ENCODE results near the gene SLC38A9.

The SLC38A9 gene

DNA sequence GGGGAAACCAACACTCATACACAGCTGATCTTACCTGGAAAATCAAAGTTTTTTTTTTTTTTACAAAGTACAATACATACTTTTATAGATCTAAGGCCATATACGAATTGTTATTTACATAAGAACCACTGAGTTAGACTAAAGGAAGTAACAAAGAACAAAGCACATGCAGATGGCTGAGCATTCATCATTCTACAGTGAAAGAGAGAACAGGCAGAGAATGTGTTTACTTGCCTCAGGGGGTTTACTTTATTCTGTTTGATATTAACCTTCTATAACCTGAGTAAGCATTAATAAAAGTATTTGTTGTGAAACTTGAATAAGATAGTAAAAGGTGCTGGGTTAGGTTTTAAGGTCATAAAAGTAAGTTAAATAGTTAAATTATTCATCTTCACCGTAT lies 54.7 kb downstream of the SLC38A9 start:
- no peak for DNase-seq (ENCODE audit: low read depth in 2 of 2)

- DNase-seq (ENCODE audit: low read depth in 2 of 2) = no peak
Observed at GRCh38 chr5:55650386-55650785, 61.7 kb downstream of the SLC38A9 start.

- no peak for DNase-seq (ENCODE audit: low read depth in 2 of 2)
Observed at GRCh38 chr5:55649963-55650362, 62.2 kb downstream of the SLC38A9 start.

DNA sequence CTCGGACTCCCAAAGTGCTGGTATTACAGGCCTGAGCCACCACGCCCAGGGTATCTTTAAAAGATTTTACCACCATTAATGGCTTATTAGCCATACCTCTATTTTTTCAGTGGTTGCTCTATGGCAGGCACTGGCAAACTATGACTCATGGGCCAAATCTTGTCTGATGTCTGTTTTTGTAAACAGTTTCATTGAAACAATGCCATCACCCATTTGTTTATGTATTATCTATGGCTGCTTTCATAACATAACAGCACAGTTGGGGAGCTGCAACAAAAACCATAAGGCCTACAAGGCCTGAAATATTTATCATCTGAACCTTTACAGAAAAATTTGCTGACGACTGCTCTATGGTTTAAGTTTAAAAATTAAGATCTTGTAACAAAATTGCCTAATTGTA lies 66.8 kb downstream of the SLC38A9 start:
- DNase-seq (ENCODE audit: low read depth in 2 of 2) = no peak

DNA sequence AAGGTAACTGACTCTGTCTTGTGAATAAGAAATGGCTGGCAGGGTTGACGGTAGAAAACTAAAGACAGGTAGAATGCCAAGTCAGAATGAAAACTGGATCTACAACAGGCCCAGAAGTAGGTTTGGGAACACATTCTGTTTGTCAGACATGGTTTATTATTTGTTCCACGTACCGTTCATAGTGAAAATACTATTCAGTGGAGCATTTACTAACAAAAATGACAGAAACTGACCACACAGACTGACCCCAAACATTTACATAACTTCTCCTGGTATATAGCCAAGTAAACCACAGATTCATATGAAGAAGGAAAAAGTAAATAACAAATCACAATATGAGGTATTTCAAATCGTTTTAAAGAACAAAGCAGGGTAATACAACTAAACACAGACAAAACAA lies 73.7 kb downstream of the SLC38A9 start:
- DNase-seq (ENCODE audit: low read depth in 2 of 2) = no peak

DNA sequence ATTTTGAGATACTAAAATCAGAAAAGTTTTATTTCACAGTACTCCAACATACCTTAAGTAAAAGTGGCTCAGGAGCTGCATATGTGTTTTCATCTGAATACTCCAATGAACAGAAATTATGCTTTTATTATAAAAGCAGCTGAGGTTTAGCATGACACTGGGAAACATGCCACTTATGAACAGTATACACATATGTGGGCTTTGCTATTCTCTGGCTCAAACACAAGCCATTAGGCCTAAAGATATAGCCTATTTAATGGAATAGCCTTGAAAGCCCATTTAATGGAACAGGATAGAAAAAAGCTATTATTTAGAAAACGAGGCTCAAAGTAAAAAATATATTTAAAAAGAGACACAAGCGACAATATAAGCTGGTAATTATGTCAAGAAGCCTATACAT lies 74.1 kb downstream of the SLC38A9 start:
- no peak for DNase-seq (ENCODE audit: low read depth in 2 of 2)

GRCh38 chr5:55636683-55637082 lies 75.4 kb downstream of the SLC38A9 start:
- DNase-seq (ENCODE audit: low read depth in 2 of 2) = no peak

DNA sequence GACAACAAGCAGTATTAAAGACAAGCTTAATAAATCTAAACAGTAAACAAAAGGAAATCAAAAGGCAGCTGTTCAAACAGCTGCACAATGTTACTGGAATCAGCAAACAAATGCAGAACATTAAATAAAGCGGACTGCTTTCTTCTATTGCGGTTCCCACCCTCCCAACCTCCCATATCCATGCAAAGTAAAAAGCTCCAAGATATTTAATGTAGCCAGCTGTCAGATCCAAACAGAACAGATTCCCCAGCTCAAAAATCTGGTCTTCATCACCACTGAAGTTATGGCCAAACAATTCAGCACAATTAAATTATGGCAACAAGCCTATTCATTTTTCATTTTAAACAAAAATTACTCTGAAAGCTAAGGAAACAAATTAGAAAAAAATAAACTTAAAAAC lies 75.9 kb downstream of the SLC38A9 start:
- no peak for DNase-seq (ENCODE audit: low read depth in 2 of 2)

- no peak for DNase-seq (ENCODE audit: low read depth in 2 of 2)
Observed at GRCh38 chr5:55634866-55635265, 77.3 kb downstream of the SLC38A9 start.

GRCh38 chr5:55634209-55634805 lies 77.8 kb downstream of the SLC38A9 start:
- no peak for DNase-seq (ENCODE audit: low read depth in 2 of 2)

DNA sequence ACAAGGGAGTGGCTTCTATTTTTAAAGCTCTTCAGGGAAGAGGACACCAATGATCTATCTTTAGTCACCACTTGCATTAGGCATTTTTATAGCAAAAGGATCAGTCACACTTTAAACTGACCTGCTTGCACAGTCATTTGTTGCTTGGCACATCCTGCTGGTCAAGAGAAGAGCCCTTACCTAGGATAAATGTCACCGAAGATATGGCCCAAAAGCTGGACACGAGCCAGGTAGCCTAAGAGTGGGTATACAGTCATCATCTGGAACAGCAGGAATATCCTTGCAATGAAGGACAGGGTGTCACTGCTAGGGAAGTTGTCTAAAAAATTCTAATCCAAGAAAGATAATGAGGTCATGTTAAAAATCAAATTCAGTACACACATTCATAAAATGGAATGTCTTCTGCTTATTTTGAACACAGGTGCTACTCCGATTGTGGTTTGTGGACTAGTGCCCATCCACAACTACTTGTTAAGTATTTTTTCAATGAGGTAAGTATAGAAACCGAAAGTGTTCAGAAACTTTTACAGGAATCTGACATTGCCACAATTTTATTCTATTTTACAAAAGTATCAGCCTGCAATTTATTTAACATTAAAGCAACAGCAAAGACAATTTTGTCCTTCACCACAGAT lies 78.4 kb downstream of the SLC38A9 start:
- DNase-seq (ENCODE audit: low read depth in 2 of 2) = no peak

- no peak for DNase-seq (ENCODE audit: low read depth in 2 of 2)
Observed at GRCh38 chr5:55629815-55630214, 82.3 kb downstream of the SLC38A9 start.

GRCh38 chr5:55626790-55627189 lies 85.3 kb downstream of the SLC38A9 start:
- no peak for DNase-seq (ENCODE audit: low read depth in 2 of 2)

DNA sequence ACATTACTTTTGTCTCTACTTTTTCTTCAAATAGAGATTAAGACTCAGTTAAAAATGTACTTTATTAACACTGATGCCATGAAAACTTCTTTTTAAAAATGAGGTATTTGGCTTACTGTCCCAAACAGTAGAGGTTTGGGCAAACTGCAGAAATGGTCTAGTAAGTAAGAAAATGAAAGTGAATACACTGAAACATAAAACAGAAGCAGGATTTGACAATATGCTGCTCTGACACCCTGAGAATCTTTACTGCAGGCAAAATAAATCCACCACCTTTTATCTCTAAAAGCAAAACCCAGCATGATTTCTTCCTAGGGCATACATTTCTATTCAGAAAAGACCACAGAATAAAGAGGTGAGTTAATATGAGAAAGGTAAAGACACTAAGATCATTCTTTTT lies 86.2 kb downstream of the SLC38A9 start:
- no peak for DNase-seq (ENCODE audit: low read depth in 2 of 2)

GRCh38 chr5:55625589-55625909 lies 86.6 kb downstream of the SLC38A9 start:
- DNase-seq (ENCODE audit: low read depth in 2 of 2) = no peak

DNA sequence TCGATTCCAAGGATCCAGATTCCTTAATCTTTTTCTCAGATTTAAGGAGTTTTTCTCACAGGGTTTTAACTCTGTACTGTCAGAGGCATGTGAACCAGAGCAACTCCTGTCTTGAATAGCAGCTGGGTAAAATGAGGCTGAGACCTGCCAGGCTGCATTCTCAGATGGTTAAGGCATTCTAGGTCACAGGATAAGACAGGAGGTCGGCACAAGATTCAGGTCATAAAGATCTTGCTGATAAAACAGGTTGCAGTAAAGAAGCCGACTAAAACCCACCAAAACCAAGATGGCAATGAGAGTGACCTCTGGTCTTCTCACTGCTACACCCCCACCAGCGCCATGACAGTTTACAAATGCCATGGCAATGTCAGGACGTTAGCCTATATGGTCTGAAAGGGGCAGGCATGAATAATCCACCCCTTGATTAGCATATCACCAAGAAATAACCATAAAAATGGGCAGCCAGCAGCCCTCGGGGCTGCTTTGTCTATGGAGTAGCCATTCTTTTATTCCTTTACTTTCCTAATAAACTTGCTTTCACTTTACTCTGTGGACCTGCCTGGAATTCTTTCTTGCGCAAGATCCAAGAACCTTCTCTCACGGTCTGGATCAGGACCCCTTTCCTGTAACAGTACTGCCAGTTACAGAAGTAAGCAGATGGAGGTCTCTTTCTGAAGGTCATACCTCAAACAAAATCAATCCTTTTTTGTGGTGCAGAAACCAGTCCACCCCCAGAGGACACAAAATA lies 87.1 kb downstream of the SLC38A9 start:
- DNase-seq (ENCODE audit: low read depth in 2 of 2) = no peak

DNA sequence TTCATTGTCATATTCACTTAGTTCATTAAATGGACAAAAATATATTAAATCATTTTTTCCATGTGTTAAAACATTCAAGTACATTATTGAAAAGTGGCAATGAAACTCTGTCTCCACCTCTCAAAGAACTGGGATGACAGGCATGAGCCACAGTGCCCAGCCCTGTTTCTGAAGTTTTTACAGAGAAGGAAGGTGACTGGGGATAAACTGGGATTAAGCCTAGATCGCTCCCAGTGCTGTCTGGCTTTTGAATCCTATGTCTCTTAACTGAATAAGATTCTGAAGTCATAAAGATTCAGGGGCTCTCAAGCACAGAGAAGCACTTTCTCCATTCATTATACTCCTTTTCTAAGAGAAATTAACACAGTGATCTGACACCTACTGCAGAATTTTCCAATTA lies 88.3 kb downstream of the SLC38A9 start:
- no peak for DNase-seq (ENCODE audit: low read depth in 2 of 2)

DNA sequence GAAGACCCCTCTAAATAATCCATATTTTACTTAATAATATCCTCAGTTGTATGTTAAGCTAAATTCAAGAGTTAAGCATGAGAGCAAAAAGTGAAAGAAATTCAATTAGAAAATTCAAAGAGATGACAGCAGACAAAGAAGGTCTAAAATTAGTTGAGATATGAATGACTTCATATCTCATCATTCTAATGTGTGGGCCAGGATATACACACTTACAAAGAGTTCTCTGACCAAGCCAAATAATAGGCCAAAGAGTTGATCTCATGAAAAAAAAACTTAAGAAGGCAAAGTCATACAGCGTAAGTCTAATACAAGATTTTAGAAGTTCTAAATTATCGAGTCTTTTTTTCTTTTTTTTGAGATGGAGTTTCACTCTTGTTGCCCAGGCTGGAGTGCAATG lies 89.7 kb downstream of the SLC38A9 start:
- DNase-seq (ENCODE audit: low read depth in 2 of 2) = no peak

DNA sequence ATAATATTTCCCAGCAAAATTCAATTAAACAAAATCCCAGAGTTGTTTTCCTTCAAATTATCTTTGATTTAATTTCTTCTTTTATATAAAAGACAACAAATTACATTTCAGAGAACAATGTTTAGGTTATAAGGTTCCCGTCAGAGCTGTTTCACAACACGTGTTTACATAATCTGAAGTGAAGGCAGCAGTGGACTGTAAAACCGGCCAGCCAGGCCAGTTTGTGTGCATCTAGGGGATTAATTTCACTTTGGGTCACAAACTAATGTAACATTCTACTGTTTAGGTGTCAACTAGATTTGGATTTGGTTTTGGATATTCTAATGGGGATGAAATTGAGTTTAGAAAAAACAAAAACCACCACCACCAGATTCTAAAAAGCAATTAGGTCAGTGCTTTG lies 90.9 kb downstream of the SLC38A9 start:
- no peak for DNase-seq (ENCODE audit: low read depth in 2 of 2)

DNA sequence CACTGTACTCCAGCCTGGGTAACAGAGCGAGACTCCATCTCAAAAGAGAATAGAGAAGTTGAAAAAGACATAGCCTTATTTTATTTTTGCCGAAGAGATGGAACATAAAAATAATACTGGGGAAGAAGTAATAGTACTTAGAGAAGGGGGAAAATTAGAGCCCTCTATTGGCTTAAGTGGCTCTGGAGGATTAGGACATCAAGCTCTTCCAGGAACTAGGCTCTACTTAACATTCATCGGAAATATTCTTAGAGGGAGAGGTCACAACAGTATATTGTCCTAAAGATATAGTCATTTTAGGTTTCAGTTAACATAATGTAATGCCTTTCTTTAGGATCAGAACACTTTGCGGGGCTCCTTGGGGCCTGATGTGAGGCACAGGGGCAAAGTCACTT lies 91.4 kb downstream of the SLC38A9 start:
- no peak for DNase-seq (ENCODE audit: low read depth in 2 of 2)

DNA sequence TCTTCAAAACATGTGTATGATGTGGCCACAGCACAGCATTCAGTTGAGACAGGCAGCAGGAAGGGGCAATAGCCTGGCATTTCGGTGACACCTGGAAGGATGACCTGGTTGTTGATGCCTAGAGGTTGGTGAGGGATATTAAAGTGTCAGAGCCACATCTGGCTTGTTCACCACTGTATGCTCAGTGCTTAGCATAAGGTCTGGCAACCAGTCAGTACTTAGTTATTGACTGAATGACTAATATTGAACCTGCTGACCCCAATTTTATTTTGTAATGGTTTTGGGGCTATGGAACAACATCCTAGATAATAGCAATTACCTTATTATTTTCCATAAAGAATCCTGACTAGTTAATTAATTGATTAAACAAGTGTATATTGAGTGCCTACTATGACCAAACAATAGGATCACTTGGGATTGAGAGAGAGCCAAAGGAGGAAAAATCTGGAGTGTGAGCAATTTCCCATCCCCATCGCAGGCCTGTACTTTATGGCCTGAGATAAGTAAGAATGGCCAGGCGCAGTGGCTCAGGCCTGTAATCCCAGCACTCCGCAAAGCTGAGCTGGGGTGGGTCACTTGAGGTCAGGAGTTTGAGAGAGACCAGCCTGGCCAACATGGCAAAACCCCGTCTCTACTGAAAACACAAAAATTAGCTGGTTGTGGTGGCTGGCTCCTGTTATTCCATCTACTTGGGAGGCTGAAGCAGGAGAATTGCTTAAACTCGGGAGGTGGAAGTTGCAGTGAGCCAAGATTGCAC lies 91.9 kb downstream of the SLC38A9 start:
- DNase-seq (ENCODE audit: low read depth in 2 of 2) = no peak

DNA sequence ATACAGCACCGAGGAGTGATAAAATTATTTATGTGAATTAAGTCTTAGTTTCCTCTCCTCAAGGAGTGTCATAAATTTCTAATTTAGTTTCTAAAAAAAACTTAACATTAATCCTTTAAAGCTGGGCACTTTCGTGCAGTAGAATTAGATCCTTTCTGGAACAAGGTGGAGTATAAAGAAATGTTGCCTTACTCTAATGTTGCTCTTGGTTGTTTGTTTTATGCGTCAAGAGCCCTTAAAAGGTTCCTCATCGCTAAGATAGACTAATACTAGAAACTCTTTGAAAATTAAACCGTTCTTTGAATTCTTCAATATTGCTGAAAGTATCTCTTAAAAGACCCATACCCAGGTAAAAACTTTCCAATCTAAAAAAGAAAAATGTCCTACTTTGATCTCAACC lies 93.8 kb downstream of the SLC38A9 start:
- DNase-seq (ENCODE audit: low read depth in 2 of 2) = no peak

All from stimulated activated CD8-positive, alpha-beta memory T cell treated with anti-CD3 and anti-CD28 coated beads, Interleukin-2, amount 100 ng/mL, for 48 hours (primary cell).